Measurements from ENCODE around the gene MTIF2. TPM values are rescaled to one million over a fixed set of nuclear protein-coding genes. Genes with fewer than 3 reads are reported as not detected.

MTIF2 gene
- total and polyA plus RNA-seq, 9 of the 15 experiments (the other 6 are each of a cell fraction or from before 2014, with no cell fraction given) = 58.7 to 143 (median 105) TPM

DNA sequence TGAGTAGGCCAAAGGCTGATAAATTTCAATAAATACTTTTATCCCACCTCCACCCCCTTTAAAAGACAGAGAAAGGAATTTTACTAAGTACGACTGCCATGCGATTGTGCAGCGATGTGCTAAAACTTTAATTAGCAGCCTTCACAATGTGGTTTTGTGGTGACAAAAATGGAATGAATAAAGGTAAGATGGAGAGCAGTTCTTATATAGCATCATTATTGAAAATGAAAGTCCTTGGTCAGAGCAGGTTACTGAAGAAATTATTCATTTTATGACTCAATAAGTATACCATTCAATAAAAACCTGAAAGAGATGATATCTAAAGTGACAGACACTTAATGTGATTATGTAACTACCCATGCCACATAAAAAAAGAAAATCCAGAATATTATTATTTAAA lies 33.2 kb upstream of the MTIF2 start:
- FAIRE-seq = no peak
- no peaks in the 10 kb centered on the region for H4K20me1 ChIP-seq (replicated peaks; ENCODE audit: control insufficient read depth, insufficient read depth, low read length)
- intact Hi-C loops (cut with micrococcal nuclease) (no loop called here), in situ Hi-C loops (cut with MboI) (no loop called here)
- H3K79me2 ChIP-seq (ENCODE audit: control insufficient read depth, insufficient read depth, low read length) = no peaks in the 10 kb centered on the region
- no peaks in the 10 kb centered on the region for H3K4me1 ChIP-seq (replicated peaks in 1 of 2; ENCODE audit: control insufficient read depth in 2 of 2, insufficient read depth in 2 of 2, low read length in 2 of 2)
- no peaks in the 10 kb centered on the region for H3K27me3 ChIP-seq (ENCODE audit: control insufficient read depth in 2 of 2, insufficient read depth in 2 of 2, low read length in 2 of 2)
- no peak for DNase-seq (ENCODE audit: extremely low read depth in 1 of 4, low spot score in 3 of 4)
- no peak overlapping the region for H2AFZ ChIP-seq (ENCODE audit: low read depth, low read length)
- H3K9me3 ChIP-seq (replicated peaks; ENCODE audit: control insufficient read depth, insufficient read depth, low read depth, low read length) = no peaks in the 10 kb centered on the region
- H3K36me3 ChIP-seq (ENCODE audit: control insufficient read depth, insufficient read depth, low read length) = peaks cover 68% of the 10 kb centered on the region; the same call in 2 of the 3 replicates
- H3K27ac ChIP-seq (ENCODE audit: extremely low read depth, low read depth, low read length) = no peak overlapping the region
- POLR2A ChIA-PET = no interaction called here
- no peak overlapping the region for H3K9ac ChIP-seq (ENCODE audit: insufficient read depth in 1 of 2, low read depth in 2 of 2, low read length in 2 of 2)
- no peaks in the 10 kb centered on the region for H3K9me1 ChIP-seq (ENCODE audit: control insufficient read depth, insufficient read depth, low read length)
- 97% methylated on average over 3 of the region's 3 CpGs for WGBS (ENCODE audit: insufficient coverage, low coverage, missing lambda C conversion rate)
- H3K4me2 ChIP-seq (ENCODE audit: insufficient read depth, low read length) = no peak overlapping the region
- no peak overlapping the region for H3K4me3 ChIP-seq
- no TSS peak for BruUV-seq (replicated peaks)
- no peak for ATAC-seq
- CTCF ChIA-PET (ENCODE audit: low intra/inter-chr PET ratio) = no interaction called here
- TF ChIP-seq ILF3 (IDR thresholded peaks at IDR 0.05; ENCODE audit: borderline replicate concordance) (no peak), SMAD4 (CRISPR knock-in tag; conservative IDR thresholded peaks at IDR 0.05) (no peak), ZNF140 (CRISPR knock-in tag; IDR thresholded peaks at IDR 0.05) (no peak), DNMT1 (IDR thresholded peaks at IDR 0.05) (no peak), LEF1 (IDR thresholded peaks at IDR 0.05) (no peak), ZNF830 (CRISPR knock-in tag; IDR thresholded peaks at IDR 0.05) (no peak), SAP30 (IDR thresholded peaks at IDR 0.05; ENCODE audit: borderline replicate concordance, insufficient read depth, low read depth, low read length, poor library complexity, severe bottlenecking) (no peak), HDAC8 (tag; IDR thresholded peaks at IDR 0.05) (no peak), ZNF57 (CRISPR knock-in tag; IDR thresholded peaks at IDR 0.05) (no peak), ZNF212 (CRISPR knock-in tag; IDR thresholded peaks at IDR 0.05) (no peak), SRSF9 (IDR thresholded peaks at IDR 0.05; ENCODE audit: borderline replicate concordance, low read depth, low read length) (no peak), ZNF184 (CRISPR knock-in tag; IDR thresholded peaks at IDR 0.05) (no peak), ZNF23 (CRISPR knock-in tag; IDR thresholded peaks at IDR 0.05) (no peak)
- TF ChIP-seq, protein P1, sequence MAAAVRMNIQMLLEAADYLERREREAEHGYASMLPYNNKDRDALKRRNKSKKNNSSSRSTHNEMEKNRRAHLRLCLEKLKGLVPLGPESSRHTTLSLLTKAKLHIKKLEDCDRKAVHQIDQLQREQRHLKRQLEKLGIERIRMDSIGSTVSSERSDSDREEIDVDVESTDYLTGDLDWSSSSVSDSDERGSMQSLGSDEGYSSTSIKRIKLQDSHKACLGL (CRISPR knock-in tag; IDR thresholded peaks at IDR 0.05; ENCODE audit: borderline replicate concordance, poor library complexity, severe bottlenecking) = no peak
- TF ChIP-seq, protein P2, sequence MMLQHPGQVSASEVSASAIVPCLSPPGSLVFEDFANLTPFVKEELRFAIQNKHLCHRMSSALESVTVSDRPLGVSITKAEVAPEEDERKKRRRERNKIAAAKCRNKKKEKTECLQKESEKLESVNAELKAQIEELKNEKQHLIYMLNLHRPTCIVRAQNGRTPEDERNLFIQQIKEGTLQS (IDR thresholded peaks at IDR 0.05) = no peak
- TF ChIP-seq, protein P2 (CRISPR knock-in tag; conservative IDR thresholded peaks at IDR 0.05) = no peak
- TF ChIP-seq, protein P3, sequence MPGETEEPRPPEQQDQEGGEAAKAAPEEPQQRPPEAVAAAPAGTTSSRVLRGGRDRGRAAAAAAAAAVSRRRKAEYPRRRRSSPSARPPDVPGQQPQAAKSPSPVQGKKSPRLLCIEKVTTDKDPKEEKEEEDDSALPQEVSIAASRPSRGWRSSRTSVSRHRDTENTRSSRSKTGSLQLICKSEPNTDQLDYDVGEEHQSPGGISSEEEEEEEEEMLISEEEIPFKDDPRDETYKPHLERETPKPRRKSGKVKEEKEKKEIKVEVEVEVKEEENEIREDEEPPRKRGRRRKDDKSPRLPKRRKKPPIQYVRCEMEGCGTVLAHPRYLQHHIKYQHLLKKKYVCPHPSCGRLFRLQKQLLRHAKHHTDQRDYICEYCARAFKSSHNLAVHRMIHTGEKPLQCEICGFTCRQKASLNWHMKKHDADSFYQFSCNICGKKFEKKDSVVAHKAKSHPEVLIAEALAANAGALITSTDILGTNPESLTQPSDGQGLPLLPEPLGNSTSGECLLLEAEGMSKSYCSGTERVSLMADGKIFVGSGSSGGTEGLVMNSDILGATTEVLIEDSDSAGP (CRISPR knock-in tag; IDR thresholded peaks at IDR 0.05) = no peak
- TF ChIP-seq, protein P4, sequence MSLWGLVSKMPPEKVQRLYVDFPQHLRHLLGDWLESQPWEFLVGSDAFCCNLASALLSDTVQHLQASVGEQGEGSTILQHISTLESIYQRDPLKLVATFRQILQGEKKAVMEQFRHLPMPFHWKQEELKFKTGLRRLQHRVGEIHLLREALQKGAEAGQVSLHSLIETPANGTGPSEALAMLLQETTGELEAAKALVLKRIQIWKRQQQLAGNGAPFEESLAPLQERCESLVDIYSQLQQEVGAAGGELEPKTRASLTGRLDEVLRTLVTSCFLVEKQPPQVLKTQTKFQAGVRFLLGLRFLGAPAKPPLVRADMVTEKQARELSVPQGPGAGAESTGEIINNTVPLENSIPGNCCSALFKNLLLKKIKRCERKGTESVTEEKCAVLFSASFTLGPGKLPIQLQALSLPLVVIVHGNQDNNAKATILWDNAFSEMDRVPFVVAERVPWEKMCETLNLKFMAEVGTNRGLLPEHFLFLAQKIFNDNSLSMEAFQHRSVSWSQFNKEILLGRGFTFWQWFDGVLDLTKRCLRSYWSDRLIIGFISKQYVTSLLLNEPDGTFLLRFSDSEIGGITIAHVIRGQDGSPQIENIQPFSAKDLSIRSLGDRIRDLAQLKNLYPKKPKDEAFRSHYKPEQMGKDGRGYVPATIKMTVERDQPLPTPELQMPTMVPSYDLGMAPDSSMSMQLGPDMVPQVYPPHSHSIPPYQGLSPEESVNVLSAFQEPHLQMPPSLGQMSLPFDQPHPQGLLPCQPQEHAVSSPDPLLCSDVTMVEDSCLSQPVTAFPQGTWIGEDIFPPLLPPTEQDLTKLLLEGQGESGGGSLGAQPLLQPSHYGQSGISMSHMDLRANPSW (CRISPR knock-in tag; IDR thresholded peaks at IDR 0.05) = no peak
